ENCODE results near the gene PTPN4. TPM values are rescaled to one million over a fixed set of nuclear protein-coding genes. Genes with fewer than 3 reads are reported as not detected.

PTPN4 gene
- total and polyA plus RNA-seq, 2 of the 13 experiments (the other 11 are each of a cell fraction or from before 2014, with no cell fraction given), result 20.3 to 34.6 TPM

GRCh38 chr2:119837350-119837749 is 77.6 kb downstream of the PTPN4 start (continued):
- TF ChIP-seq ZNF788 (CRISPR knock-in tag; IDR thresholded peaks at IDR 0.05; ENCODE audit: borderline replicate concordance), result no peak
- TF ChIP-seq CHD2 (IDR thresholded peaks at IDR 0.05; ENCODE audit: low read depth, low read length), result no peak
- TF ChIP-seq NBN (conservative IDR thresholded peaks at IDR 0.05), result no peak
- peak; percentile 94 for TF ChIP-seq POGZ (CRISPR knock-in tag; IDR thresholded peaks at IDR 0.05)
- TF ChIP-seq ZNF530 (CRISPR knock-in tag; IDR thresholded peaks at IDR 0.05; ENCODE audit: low read depth), result no peak
- no peak for TF ChIP-seq ONECUT2 (CRISPR knock-in tag; IDR thresholded peaks at IDR 0.05)
- TF ChIP-seq KDM6A (CRISPR knock-in tag; IDR thresholded peaks at IDR 0.05; ENCODE audit: low read depth), result no peak
- no peak for TF ChIP-seq ZNF639 (CRISPR knock-in tag; conservative IDR thresholded peaks at IDR 0.05)
- TF ChIP-seq FOXA3 (CRISPR knock-in tag; IDR thresholded peaks at IDR 0.05), result peak; percentile 88
- no peak for TF ChIP-seq ZNF160 (CRISPR knock-in tag; IDR thresholded peaks at IDR 0.05)
- no peak for TF ChIP-seq ATF7-NPFF (CRISPR knock-in tag; IDR thresholded peaks at IDR 0.05; ENCODE audit: low read depth)
- TF ChIP-seq ZNF180 (CRISPR knock-in tag; IDR thresholded peaks at IDR 0.05; ENCODE audit: borderline replicate concordance, low read depth), result no peak
- no peak for TF ChIP-seq HMGA1 (CRISPR knock-in tag; conservative IDR thresholded peaks at IDR 0.05)
- TF ChIP-seq SALL1 (CRISPR knock-in tag; IDR thresholded peaks at IDR 0.05), result peak; percentile 41; the same call in 1 of the 2 replicates
- TF ChIP-seq MED13 (CRISPR knock-in tag; IDR thresholded peaks at IDR 0.05), result no peak
- TF ChIP-seq CREM (IDR thresholded peaks at IDR 0.05), result no peak
- TF ChIP-seq CREM (CRISPR knock-in tag; IDR thresholded peaks at IDR 0.05), result no peak
- TF ChIP-seq ZFX (CRISPR knock-in tag; IDR thresholded peaks at IDR 0.05; ENCODE audit: low read depth), result no peak
- TF ChIP-seq ZNF280B (CRISPR knock-in tag; IDR thresholded peaks at IDR 0.05; ENCODE audit: borderline replicate concordance), result no peak
- peak; percentile 57; the same call in 1 of the 2 replicates for TF ChIP-seq FOXO1 (CRISPR knock-in tag; IDR thresholded peaks at IDR 0.05)
- no peak for TF ChIP-seq THAP7 (CRISPR knock-in tag; IDR thresholded peaks at IDR 0.05)
- TF ChIP-seq WIZ (CRISPR knock-in tag; IDR thresholded peaks at IDR 0.05), result no peak
- TF ChIP-seq ZNF552 (CRISPR knock-in tag; IDR thresholded peaks at IDR 0.05; ENCODE audit: borderline replicate concordance), result no peak
- TF ChIP-seq NR3C1 (CRISPR knock-in tag; IDR thresholded peaks at IDR 0.05), result no peak
- TF ChIP-seq DPF2 (CRISPR knock-in tag; IDR thresholded peaks at IDR 0.05; ENCODE audit: borderline replicate concordance, low read depth), result 0 out of 2 replicates have a peak, but pooled peaks have one; percentile 18
- TF ChIP-seq ARID2 (CRISPR knock-in tag; IDR thresholded peaks at IDR 0.05; ENCODE audit: borderline replicate concordance), result no peak
- TF ChIP-seq ZNF768 (CRISPR knock-in tag; IDR thresholded peaks at IDR 0.05), result no peak
- TF ChIP-seq HOXA3 (CRISPR knock-in tag; IDR thresholded peaks at IDR 0.05), result peak; percentile 77
- TF ChIP-seq ZNF225 (CRISPR knock-in tag; IDR thresholded peaks at IDR 0.05), result no peak
- peak; percentile 92 for TF ChIP-seq ZMYM4 (CRISPR knock-in tag; IDR thresholded peaks at IDR 0.05)
- TF ChIP-seq KDM2A (CRISPR knock-in tag; IDR thresholded peaks at IDR 0.05; ENCODE audit: borderline replicate concordance, low read depth), result no peak
- no peak for TF ChIP-seq NR1H2 (CRISPR knock-in tag; IDR thresholded peaks at IDR 0.05; ENCODE audit: borderline replicate concordance, low read depth)
- TF ChIP-seq ZNF260 (CRISPR knock-in tag; IDR thresholded peaks at IDR 0.05; ENCODE audit: borderline replicate concordance, low read depth), result no peak

All from HepG2 (cell line).